HG02623 (cell line): ENCODE results near the gene MARF1.
"Not testable (repeated sequence)": the region's sequence is repeated elsewhere in the genome, so short reads cannot be mapped to it uniquely, and the experiment has no call there.

Experiments
- ATAC-seq: cut with Tn5 transposase; IDR thresholded peaks from one replicate; pipeline ENCODE4 v1.9.1; 2021; ENCODE audit warnings: moderate library complexity; ENCODE audit not compliant: unreplicated experiment

Gene MARF1

DNA sequence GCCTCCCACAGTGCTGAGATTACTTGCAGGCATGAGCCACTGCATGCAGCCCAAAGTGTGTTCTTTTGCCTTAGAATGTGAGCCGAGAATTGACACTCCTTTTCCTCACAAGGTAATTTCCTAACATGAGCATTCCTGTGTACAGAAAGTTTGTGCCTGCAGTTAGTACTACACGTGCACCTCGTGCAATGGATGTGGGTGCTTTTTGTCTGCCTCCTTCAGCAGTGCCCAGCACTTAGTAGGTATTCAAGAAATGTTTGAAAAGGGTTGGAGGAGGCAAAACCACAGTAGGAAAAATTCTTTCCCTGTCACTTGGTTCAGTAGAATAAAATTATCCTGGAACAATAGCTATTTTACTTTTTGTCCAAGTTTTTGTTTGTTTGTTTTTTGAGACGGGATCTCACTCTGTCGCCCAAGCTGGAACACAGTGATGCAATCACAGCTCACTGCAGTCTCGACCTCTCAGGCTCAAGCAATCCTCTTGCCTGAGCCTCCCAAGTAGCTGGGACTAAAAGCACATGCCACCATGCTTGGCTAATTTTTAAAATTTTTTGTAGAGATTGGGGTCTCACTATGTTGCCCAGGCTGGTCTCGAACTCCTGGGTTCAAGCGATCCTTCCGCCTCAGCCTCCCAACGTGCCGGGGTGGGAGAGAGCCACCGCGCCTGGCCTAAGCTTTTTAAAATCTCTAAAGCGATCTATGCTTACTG, 9.5 kb upstream of the MARF1 start:
- ATAC-seq, result no peak

DNA sequence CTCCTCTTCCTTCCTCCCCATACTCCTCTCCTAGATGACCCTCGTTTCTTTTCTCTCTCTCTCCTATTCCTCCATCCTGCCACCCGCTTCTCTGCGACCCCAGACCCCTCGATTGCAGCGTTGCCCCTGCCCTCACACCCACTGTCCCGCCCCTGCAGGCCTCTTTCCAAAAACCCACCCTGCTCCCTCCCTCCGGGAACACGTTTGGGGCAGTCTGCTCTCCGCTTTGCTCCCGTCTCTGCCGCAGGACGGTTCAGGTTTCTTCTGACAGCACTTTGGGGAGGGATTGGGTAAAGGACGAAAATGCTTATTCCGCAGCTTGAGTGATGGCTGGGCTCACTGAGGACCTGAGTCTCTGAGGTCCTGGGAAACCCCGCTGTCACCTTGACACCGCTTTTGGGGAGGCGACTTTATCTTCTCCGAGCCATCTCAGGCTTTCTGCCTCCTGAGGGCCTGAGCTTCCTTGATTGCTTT, 7.8 kb upstream of the MARF1 start:
- no peak for ATAC-seq

DNA sequence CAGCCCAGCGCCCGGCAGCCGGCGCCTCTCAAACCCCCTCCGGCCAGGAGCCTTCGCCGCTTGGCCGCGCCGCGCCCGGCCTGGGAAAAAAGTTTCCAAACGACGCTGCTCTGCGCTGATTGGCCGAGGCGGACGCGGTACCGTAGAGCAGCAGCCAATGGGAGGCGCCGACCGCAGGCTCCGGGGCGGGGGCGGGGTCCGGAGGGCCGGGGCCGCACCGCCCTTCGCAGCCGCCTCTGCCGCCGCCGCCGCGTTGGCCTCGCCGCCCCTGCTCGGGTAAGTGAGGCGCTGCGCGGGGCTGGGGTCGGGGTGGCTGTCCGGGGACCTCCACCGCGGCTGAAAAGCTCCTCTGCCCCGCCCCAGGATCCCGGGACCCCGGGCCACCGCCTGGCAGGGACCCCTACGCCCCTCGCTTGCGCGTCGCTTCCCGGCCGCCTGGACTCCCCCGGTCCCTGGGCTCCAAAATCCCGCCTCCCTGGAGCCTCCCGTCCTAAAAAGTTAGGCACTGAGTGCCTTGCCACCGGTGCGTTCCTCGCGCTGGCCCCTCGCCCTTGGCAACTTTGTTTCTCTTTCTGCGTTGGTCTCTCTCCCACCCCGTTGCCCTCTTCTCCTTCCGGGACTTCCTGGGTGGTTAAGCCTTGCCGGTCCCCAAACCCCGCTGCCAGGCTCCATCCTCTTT, 7.2 kb upstream of the MARF1 start, which contains the start of gene NDE1:
Gene NDE1, plus strand, starts transcription at position 227 of the 679 bp plus-strand sequence. CDS start 14,534 bp downstream, outside the sequence.
- ATAC-seq, result peak; percentile 74

DNA sequence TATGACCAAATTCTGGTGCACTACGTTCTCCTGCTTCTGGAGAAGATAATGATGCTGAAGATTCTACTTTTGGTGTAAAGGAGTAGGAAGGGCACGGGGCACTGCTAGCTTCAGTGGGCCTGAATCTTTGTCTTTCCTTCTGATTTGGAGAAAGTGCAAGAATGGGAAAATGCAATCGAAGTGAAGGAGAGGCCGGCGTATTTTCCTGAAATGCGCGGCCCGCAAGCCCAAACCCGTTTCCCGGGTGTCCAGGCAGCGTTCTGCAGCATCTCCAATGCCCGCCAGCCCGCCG, 6.7 kb upstream of the MARF1 start:
- ATAC-seq, result no peak

DNA sequence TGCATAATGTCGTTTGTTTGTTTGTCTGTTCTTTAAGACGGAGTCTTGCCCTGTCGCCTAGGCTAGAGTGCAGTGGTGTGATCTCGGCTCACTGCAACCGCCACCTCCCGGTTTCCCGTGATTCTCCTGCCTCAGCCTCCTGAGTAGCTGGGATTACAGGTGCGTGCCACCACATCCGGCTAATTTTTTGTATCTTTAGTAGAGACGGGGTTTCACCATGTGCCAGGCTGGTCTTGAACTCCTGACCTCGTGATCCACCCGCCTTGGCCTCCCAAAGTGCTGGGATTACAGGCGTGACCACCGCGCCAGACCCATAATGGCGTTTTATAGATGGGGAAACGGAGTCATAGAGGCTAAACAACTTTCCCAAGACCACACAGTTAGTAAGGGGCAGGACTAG, 6.4 kb upstream of the MARF1 start:
- ATAC-seq, result not testable (repeated sequence)

DNA sequence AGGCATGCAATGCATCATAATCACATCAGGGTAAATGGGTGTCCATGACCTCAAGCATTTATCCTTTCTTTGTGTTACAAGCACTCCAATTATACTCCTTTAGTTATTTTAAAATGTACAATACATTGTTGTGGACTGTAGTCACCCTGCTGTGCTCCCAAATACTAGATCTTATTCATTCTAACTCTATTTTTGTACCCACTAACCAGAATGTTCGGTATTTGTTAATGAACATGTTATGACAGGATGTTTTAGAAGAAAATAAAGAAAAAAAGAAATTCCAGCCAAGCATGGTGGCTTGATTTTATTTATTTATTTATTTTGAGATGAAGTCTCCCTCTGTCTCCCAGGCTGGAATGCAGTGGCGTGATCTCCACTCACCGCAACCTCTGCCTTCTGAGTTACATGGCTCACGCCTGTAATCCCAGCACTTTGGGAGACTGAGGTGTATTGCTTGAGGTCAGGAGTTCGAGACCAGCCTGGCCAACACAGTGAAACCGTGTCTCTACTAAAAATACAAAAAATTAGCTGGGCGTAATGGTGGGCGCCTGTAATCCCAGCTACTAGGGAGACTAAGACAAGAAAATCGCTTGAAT, 5.3 kb upstream of the MARF1 start:
- no peak for ATAC-seq

DNA sequence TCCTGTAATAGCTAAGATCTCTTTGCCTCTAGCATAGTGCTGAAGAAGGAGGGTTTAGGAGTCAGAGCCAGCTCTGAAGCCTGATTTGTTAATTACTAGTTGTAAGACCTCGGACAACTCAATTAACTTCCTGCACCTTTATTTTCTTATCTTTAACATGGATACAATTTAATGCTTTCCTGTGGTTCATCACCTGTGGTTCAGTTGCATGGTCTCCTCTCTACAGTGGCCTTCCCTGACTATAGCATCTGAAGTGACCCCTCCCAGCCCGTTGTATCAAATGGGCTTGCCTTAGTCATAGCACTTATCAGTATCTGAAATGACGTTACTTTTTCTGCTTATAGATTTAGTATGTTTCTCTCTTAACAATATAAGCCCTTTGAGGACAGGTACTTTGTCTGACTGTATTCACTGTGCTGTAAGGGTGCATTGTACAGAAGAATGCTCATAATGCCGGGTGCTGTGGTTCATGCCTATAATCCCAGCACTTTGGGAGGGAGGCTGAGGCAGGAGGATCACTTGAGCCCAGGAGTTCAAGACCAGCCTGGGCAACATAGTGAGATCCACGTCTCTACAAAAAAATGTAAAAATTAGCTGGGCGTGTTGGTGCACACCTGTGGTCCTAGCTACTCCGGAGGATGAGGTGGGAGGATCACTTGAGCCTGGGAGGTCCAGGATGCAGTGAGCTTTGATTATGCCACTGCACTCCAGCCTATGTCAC, 4.5 kb upstream of the MARF1 start:
- ATAC-seq, result no peak

DNA sequence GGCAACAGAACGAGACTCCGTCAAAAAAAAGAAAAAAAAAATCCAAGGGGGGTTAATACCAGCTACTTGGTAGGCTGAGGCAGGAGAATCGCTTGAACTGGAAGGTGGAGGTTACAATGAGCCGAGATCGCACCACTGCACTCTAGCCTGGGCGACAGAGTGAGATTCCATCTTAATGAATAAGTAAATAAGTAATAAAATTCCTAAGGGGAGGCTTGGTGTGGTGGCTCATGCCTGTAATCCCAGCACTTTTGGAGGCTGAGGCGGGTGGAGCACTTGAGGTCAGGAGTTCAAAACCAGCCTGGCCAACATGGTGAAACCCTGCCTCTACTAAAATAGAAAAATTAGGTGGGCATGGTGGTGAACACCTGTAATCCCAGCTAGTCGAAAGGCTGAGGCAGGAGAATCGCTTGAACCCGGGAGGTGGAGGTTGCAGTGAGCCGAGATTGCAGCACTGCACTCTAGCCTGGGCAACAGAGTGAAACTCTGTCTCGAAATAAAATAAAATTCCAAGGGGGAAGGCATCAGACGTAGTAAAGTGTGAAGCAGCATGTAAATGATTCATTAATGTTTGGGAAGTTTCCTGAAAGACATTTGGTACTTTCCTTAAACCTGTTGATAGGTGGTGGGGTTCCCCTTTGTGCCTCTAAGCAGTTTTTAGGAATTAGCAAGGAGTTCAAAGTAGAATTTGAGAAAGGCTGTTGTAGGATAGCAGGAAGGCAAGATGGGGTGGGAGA, 3.8 kb upstream of the MARF1 start:
- not testable (repeated sequence) for ATAC-seq

DNA sequence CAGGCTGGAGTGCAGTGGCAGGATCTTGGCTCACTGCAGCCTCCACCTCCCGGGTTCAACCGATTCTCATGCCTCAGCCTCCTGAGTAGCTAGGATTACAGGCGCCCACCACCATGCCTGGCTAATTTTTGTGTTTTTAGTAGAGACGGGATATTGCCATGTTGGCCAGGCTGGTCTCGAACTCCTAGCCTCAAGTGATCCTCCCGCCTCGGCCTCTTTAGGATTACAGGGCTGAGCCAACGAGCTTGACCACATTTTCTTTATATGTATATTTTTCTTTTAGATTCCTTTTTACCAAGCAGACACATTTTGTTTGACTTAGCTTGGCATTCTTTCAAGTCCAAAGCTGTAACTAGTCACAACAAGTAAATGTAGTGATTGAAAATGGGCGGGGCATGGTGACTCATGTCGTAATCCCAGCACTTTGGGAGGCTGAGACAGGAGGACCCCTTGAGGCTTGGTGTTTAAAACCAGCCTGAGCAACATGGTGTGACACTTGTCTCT, 2.1 kb upstream of the MARF1 start:
- not testable (repeated sequence) for ATAC-seq

DNA sequence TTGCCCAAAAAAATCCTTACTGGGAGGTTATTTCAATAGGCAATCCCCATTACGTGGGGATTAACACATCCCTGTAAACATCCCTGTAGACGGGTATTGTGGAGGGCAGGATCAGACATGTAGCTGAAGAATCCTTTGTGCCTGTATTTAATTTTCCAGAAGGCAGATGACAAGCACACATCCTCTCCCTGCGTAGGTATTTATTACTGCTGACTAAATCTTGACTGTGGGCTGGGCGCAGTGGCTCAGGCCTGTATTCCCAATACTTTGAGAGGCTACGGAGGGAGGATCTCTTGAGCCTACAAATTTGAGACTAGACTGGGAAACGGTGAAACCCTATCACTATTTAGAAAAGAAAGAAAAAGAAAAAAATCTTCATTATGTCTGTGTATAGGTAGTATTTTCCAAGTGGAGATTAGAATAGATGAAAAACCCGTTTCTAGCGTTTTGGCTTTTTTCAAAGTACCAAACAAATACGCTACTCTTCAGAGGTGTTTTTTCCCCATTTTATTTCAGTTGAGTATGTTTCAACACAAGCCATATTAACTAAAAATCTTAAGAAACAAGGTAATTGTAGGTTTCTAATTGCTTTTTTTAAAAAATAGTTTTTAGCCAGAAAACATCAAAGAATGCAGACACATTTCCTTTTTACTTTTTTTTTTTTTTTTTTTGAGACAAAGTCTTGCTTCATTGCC, 1.5 kb upstream of the MARF1 start:
- no peak for ATAC-seq

DNA sequence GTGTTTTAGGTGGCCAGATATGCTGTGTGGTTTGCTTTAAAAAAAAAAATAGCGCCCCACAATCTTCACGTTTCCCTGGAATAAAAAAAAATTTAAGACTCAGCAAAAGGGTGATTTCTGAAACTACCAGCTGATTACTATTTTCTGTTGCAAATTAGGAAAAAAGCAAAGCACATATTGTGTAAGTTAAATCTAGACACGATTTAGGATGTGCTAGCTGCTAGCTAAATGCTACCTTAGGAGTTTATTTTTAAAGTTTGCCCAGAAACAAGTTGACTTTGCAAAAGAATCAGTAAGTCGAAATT, 944 bp upstream of the MARF1 start:
- no peak for ATAC-seq

DNA sequence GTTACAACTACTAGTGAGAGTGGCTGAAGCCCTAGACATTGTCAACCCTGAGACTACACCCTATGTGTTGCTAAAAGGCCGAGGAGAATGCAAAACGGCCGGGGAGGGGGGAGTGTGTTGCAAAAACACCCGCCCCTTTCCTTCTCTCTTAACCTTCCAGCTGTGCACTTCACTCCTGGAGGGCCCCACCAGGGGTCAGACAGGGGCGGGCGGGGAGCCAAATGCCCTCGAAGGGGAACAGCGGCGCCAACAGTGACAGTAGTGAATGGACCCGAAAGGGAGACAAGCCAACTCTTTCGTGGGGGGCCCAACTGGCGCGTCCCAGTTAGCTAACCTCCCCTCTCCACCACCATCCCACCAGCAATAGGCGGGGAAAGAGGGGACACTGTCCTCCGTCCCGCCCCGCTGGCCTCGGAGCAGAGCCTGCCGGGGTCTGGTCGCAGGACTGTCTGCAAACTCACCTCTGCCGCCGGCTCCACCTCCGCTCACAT, 352 bp downstream of the MARF1 start:
- ATAC-seq, result peak; percentile 40

DNA sequence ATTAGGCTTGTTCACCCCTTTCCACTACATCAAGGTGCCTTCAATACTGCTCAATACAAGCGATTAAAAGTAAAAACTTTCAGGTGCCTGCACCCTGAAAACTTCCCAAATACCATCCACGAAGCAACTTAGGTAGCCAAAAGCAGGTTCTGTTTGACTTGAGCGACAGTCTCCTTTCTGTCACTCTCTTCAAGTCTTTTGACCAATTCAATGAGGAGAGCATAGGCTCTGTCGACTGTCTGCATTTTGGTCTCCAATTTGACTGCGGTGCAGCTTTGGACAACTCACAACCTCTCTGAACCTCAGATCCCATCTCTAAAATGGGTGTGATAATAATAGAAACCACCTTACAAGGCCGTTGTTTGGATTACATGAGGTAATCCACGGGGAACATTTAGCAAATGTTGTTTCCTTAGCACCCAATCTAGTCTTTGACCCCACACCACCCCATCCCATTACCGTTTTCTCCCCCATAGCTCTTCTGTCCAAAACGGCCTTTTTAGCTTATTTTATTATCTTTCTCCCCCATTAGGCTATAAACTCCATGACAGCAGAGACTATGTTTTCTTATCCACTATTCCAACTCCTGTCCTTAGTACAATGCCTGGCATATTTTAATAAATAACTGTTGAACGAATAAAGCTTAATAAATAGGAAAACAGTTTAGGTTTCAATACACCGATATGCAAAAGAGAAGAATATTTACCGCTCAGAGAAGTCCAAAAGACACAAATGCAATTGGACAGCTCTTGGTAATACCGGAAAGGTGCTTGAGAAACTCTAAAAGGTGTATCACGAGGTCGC, 999 bp downstream of the MARF1 start:
- ATAC-seq, result no peak

DNA sequence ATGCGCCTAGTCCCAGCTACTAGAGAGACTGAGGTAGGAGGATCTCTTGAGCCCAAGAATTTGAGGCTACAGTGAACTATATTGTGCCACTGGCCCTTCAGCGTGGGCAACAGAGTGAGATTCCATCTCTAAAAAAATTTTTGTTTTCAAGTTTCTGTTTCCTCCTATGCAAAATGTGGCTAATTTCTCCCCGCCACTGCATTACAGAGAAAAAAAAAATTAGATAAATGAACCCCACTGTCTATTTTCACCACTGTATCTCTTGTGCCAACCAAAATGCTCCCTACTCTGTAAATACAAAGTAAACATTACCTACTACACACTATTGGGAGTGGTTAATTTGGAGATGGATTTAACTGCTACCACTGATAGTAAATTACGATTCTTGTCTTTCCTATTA, 2.0 kb downstream of the MARF1 start:
- ATAC-seq, result no peak

DNA sequence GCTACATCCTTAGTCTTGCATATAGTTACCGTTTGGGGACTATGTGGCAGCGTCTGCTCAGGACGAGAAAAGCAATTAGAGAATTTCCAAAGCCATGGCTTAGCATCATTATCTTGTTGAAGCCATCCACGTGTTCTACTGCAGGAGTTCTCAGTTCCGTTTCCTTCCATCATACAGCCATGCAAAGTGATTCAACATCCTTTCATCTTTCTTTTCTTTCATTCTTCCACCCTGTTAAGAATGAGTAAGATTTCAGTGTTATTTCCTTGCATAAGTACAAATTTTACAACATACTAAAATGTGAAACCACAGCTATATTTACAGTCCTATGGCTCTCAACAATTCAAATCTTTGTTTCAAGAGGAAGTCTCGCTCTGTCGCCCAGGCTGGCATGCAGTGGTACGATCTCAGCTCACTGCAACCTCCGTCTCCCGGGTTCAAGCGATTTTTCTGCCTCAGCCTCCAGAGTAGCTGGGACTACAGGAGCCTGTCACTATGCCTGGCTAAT, 3.8 kb downstream of the MARF1 start:
- no peak for ATAC-seq

DNA sequence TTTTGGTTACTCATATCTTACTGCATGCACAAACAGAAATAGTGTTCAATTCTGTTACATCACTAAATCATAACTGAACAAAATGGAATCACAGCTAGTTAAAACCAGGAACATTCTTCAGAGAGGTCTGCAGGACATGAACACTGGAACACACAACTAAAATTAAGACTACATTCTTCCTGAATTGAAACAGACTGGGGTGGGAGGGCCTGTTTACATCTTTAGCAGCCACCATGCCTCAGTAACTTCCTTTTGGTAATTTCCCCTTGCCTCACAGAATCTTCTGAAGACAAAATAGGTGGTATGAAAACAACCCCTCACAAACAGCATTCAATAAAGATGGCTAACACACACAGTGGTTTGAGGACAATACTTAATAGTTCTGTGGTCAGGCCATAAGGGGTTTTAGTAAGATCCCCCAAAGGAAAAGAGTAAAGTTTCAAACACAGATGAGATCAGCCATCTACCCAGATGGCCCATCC, 6.5 kb downstream of the MARF1 start:
- no peak for ATAC-seq

DNA sequence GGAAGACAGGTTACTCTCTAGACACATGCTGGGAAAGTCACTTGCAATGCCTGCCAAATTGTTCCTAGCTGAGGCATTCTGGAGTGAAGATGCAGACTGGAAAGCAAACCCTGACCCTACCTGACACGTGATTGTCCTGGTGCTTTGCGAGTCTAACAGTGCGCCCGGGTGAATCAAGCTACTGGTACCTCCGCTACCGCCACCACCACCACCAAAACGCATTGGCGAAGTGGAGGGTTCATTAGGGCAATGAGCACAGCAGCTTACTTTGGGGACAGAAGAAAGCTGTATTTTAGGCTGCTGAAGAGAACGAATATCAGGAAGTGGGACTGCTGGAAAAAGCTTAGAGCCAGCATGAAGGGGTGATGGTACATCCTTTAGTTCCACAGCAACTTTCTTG, 7.0 kb downstream of the MARF1 start:
- no peak for ATAC-seq

DNA sequence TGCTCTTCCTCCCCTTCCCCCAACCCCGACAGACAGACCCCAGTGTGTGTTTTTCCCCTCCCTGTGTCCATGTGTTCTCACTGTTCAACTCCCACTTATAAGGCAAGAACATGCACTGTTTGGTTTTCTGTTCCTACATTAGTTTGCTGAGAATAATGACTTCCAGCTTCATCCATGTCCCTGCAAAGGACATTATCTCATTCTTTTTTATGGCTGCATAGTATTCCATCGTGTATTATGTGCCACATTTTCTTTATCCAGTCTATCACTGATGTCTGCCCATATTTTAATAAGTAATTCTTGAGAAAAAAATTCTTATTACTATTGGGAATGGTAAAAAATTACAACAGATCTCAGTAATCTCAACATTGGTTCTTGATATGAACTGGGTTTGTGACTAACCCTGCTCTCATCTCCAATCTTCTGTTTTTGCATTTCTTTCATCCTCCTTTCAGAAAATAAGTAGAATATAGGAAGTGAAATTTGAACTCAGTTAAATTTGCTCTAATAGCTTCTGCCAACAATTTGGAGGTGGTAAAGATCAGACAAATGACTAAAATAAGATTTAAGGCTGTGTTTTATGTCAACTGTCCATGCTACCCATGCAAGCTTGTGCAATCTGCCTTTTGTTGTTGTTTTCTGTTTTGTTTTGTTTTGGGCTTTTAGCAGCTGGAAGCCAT, 11.1 kb downstream of the MARF1 start:
- ATAC-seq, result no peak
